ENCODE measurements around the gene FDPS. TPM values are rescaled to one million over a fixed set of nuclear protein-coding genes. Genes with fewer than 3 reads are reported as not detected.

Gene FDPS
- 73.1 TPM for total RNA-seq
- polyA plus RNA-seq: 92.6 TPM

DNA sequence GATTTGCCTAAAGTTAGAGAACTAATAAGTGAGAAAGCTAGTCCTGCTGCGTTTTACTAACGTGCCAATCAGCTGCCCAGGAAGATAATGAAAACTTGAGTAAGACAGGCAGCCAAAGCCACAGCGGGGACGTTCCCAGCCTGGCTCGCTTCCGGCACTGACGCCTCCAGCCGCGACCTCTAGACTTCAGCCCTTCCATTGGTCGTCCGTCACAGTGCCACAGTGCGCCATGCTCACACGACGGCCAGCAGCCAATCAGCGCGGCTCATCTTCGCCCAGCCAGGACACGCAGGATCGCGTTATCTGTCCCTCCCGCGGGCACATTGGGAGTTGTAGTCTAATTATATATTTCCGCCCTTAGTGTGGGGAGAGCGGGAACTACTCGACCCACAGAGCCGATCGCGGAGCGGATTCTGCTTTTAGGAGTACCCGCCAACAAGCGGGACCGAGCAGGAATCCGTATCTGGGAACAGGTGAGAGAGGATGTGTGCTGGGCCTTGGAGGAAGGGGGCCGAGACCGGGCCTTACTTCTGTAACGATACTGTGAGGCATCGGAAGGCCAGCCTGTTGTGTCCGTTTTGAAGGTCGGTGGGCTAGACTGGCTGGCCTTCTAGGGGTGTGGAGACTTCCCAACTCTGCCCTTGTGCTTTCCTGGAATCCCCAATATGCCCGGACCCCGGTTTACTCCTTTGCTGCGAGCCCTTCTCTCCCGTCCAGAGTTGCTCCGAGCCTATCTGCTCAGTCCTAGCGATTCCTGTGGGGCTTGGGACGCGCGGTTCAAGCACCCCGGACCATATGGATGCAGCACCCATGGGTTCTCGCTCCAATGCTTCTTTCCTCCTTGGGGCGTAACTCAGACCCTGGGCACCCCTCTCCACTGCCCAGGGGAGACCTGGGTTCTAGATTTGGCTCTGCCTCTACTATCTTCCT is at the start of gene FDPS:
Gene FDPS (plus strand): TSS at position 374 of the 930 bp plus-strand sequence. CDS start 924 bp downstream, outside the sequence.
- H3K4me1 ChIP-seq (ENCODE audit: insufficient read depth): peaks cover 3% of the 10 kb centered on the region
- DNase-seq (ENCODE audit: extremely low spot score): peak; percentile 98
- H3K4me3 ChIP-seq (ENCODE audit: low read depth, low read length): peak within 1 kb of the TSS; percentile 70
- H3K27ac ChIP-seq (ENCODE audit: low read depth): peak within 1 kb of the TSS; percentile 68
- WGBS: under 1% methylated on average over 51 of the region's 51 CpGs
- no peaks in the 10 kb centered on the region for H3K36me3 ChIP-seq (ENCODE audit: insufficient read depth)

DNA sequence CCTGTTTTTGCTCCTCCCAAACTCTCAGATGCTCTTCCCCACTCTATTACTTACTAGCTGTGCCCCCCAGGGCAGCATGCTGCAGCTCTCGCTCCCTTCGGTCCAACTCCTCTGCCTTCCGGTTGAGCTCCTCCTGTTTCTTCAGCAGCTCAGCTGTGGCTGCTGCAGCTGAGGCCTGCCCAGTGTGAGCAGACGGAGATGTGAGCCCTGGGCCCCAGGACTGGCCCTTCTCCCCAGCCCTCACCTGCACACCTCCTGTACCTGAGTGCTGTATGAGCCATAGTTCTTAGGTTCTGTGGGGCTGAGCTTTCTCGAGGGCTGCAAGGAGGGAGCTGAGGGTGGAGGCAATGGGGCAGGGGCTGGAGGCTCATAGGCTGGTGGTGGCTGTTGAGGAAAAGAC is 48.4 kb upstream of the FDPS start:
- no peak for DNase-seq (ENCODE audit: extremely low spot score)
- 90% methylated on average over 5 of the region's 5 CpGs for WGBS
- no peak overlapping the region for H3K27ac ChIP-seq (ENCODE audit: low read depth)
- peaks cover 4% of the 10 kb centered on the region for H3K36me3 ChIP-seq (ENCODE audit: insufficient read depth)
- no peak overlapping the region for H3K4me3 ChIP-seq (ENCODE audit: low read depth, low read length)
- no peaks in the 10 kb centered on the region for H3K4me1 ChIP-seq (ENCODE audit: insufficient read depth)

DNA sequence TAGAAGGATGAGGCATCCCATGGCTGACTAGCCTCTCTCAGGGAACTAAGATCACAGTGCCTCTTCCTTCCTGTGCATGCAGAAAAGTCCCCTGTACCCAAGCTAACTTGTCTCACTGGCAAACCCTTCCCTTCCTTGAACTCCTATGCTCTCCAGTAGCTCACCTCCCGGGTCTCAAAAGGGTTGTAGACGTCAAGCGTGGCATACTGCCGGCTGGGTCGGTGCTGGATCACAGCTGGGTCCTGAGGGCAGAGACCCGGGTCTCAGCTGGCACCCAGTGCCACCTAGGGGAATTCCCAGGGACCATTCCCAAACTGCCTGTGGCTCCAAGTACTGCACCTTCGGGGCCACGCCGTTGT is 47.2 kb upstream of the FDPS start:
- H3K4me1 ChIP-seq (ENCODE audit: insufficient read depth): no peaks in the 10 kb centered on the region
- peak overlapping the region; percentile 60 for H3K27ac ChIP-seq (ENCODE audit: low read depth)
- peaks cover 4% of the 10 kb centered on the region for H3K36me3 ChIP-seq (ENCODE audit: insufficient read depth)
- no peak for DNase-seq (ENCODE audit: extremely low spot score)
- peak overlapping the region; percentile 61 for H3K4me3 ChIP-seq (ENCODE audit: low read depth, low read length)
- WGBS: 0% methylated on average over 9 of the region's 9 CpGs

DNA sequence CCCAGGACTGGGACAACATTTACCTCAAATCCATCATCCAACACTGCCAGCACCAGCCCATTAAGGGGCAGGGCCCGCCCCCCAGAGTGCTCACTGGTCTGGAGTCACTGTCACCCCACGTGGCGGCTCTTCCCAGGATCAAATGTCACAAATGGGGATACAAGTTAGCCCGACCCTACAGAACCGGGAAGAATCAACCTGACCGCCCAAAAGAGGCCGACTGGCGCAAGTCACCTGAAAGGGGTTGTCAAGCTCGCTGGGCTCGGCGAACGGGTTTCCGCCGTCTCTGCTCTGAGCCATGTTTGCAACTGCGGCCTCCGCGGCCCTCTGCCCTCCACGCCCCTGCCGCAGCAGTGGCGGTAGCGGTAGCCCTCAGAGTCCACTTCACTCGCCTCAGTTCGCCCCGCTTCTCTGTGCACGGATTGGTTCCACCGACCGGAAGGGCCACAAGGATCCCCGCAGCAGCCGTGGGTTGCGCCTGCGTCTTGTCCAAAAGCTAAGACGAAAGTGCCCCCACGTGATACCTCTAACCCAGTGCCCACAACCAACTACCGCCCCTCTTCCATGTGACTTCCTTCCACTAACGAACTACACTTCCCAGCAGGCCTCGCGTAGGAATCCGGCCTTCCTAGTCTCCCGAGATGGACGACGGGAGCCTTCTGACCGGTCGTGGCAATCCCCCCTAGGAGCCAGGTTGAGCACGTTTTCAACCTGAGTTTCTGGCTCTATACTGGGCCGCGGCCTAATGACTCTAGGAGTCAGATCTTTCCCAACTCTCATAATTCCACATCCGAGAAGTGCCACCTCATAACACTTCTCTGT is 46.6 kb upstream of the FDPS start, which contains the start of gene SCAMP3:
Gene SCAMP3 (minus strand): TSS at position 509 of the 822 bp plus-strand sequence. CDS start 209 bp downstream, at position 300.
- H3K4me3 ChIP-seq (ENCODE audit: low read depth, low read length): peak within 1 kb of the TSS; percentile 61
- peaks cover 7% of the 10 kb centered on the region for H3K36me3 ChIP-seq (ENCODE audit: insufficient read depth)
- H3K4me1 ChIP-seq (ENCODE audit: insufficient read depth): no peaks in the 10 kb centered on the region
- WGBS: under 1% methylated on average over 47 of the region's 47 CpGs
- H3K27ac ChIP-seq (ENCODE audit: low read depth): peak within 1 kb of the TSS; percentile 60
- peak; percentile 98 for DNase-seq (ENCODE audit: extremely low spot score)

DNA sequence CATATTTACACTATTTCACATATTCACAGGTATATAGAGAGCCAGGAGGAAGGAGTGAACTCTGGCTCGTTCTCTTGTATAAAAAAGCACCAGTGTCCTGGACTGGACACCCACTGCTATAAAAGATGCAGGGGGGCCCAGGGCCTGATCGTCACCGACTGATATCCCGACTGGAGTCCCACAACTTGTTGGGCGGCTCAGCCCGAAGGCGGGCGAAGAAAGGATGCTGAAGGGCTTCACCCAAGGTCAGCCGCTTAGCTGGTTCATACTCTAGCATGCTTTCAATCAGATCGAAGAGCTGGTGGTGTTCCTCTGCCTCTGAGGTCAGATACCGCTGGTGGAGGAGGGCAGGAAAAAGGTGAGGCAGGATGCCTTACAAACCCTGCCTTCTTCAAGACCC is 45.6 kb upstream of the FDPS start:
- WGBS: 87% methylated on average over 11 of the region's 11 CpGs
- H3K27ac ChIP-seq (ENCODE audit: low read depth): no peak overlapping the region

DNA sequence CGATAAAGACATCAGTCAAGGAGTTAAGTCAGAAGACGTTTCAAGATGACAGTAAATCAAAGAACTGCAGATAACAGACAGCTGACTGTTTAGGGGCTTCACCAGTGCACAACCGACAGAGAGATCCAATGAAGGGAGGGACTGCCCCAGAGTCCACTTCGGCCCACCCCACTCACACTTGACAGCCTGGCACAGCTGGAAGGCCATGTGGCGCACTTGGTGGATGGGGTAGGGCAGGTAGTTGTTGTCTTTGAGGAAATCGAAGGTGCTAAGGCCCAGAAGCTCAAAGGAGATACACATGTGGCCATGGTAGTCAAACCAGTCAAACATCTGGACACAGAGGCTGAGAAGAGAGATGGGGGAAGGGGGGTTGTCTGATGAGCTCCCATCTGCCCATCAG is 42.1 kb upstream of the FDPS start:
- Histone ChIP-seq H3K4me3 (ENCODE audit: low read depth, low read length) (no peak overlapping the region), H3K27ac (ENCODE audit: low read depth) (no peak overlapping the region), H3K4me1 (ENCODE audit: insufficient read depth) (no peaks in the 10 kb centered on the region), H3K36me3 (ENCODE audit: insufficient read depth) (peaks cover 4% of the 10 kb centered on the region)
- WGBS: 79% methylated on average over 6 of the region's 6 CpGs
- no peak for DNase-seq (ENCODE audit: extremely low spot score)

More for the DNA sequence above, 45.6 kb upstream of the FDPS start:
- DNase-seq (ENCODE audit: extremely low spot score): no peak
- no peaks in the 10 kb centered on the region for H3K4me1 ChIP-seq (ENCODE audit: insufficient read depth)
- H3K4me3 ChIP-seq (ENCODE audit: low read depth, low read length): no peak overlapping the region
- peaks cover 4% of the 10 kb centered on the region for H3K36me3 ChIP-seq (ENCODE audit: insufficient read depth)

DNA sequence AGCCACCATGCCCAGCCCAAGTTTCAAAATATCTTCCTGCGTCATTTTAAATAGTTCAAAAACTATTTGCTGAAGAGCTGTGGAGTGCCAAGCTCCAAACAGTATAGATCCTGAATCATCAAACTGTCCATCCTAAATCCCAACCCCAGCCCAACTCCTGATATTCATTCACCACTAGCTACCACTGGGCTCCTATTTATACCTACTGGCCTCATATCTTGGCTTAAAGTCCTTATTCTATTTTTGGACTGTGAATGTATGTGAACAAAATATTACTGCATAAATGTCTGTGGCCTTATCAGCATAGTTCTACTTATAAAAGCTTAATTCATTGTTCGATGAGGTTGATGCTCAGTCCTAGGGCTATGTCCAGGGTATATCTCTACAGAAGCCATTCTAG is 41.3 kb upstream of the FDPS start:
- WGBS: 76% methylated on average over 2 of the region's 2 CpGs
- DNase-seq (ENCODE audit: extremely low spot score): no peak
- H3K36me3 ChIP-seq (ENCODE audit: insufficient read depth): peaks cover 4% of the 10 kb centered on the region
- H3K27ac ChIP-seq (ENCODE audit: low read depth): no peak overlapping the region
- no peaks in the 10 kb centered on the region for H3K4me1 ChIP-seq (ENCODE audit: insufficient read depth)
- H3K4me3 ChIP-seq (ENCODE audit: low read depth, low read length): no peak overlapping the region

DNA sequence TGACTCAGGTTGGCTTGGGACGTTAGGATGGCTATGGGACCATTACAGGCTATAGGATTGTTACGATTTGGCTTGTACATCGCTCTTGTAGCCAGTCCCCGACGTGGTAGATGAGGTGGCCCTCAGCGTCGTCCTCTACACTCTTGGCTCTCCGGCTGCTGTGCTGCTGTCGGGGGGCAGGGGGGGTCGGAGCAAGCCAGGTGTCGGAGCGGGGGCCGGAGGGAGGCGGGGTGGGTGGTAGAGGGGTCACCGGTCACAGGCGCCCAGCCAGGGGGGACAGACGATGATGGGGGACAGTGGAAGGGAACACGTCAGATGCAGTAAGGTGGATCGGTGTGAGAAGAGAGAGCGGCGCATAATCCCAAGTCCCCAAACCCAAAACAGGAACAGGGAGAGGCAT is 40.0 kb upstream of the FDPS start:
- Histone ChIP-seq H3K36me3 (ENCODE audit: insufficient read depth) (peaks cover 4% of the 10 kb centered on the region), H3K4me1 (ENCODE audit: insufficient read depth) (no peaks in the 10 kb centered on the region), H3K27ac (ENCODE audit: low read depth) (no peak overlapping the region), H3K4me3 (ENCODE audit: low read depth, low read length) (no peak overlapping the region)
- 91% methylated on average over 21 of the region's 21 CpGs for WGBS
- DNase-seq (ENCODE audit: extremely low spot score): no peak

DNA sequence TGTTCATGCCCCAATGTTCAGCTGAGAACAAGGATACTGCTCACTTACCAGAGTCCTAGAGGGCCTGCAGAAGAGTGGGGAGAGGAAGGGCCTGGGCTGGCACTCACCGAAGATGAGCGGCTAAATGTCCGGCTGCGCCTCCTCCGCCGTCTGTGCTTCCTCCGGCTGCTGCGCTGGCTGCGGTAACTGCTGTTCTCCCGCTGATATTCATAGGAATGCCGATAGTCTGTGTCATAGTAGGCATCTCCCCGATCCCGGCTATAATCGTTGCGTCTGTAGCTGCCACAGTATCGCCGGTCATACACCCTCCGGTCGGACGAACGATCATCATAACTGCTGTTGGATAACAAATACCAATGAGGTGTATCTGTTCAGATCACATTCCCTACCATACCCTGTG is 39.3 kb upstream of the FDPS start:
- Histone ChIP-seq H3K27ac (ENCODE audit: low read depth) (no peak overlapping the region), H3K4me3 (ENCODE audit: low read depth, low read length) (no peak overlapping the region), H3K4me1 (ENCODE audit: insufficient read depth) (no peaks in the 10 kb centered on the region), H3K36me3 (ENCODE audit: insufficient read depth) (peaks cover 3% of the 10 kb centered on the region)
- WGBS: 92% methylated on average over 21 of the region's 21 CpGs
- DNase-seq (ENCODE audit: extremely low spot score): no peak

DNA sequence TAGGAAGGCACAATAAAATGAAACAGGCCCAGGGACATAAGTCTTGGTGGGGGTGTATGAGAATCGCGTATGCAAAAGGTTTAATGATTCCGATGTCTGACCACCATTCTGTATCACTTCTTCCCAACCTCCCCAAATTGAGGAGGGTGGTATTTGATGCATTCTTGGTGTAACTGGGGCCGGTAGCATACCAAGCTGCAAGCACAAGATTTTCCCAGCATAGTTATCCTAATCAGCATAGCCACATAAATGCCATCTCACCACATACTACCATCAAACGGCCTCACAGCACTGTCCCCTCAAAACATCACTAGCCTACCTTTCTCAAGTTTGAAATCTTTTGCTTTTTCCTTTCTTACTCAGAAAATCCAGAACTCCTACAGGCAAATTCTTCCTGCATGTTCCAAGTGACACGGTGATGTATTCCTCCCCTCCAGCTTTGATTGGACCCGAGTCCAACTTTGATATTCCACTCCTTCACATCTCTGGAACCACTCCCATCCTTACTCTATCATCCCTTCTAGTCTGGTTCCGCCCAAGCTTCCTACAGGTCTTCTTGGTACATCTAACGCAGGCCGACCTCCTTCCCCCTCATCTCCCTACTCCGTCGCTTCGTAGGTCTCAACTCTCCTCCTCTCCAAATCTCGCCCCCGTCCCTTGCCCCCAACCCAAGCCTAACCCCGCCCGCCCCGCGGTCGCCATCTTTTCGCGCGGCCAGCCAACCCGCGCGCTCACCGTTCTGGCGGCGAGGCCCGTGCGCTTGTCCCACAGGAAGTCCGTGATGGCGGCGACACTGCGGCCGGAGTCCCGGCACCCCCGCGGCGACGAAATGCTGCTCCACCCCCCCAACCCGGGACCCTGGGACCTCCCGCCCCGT is 36.0 kb upstream of the FDPS start:
- Histone ChIP-seq H3K36me3 (ENCODE audit: insufficient read depth) (no peaks in the 10 kb centered on the region), H3K27ac (ENCODE audit: low read depth) (peak overlapping the region; percentile 93), H3K4me3 (ENCODE audit: low read depth, low read length) (peak overlapping the region; percentile 72), H3K4me1 (ENCODE audit: insufficient read depth) (peaks cover 2% of the 10 kb centered on the region)
- no peak for DNase-seq (ENCODE audit: extremely low spot score)
- 4% methylated on average over 44 of the region's 44 CpGs for WGBS

DNA sequence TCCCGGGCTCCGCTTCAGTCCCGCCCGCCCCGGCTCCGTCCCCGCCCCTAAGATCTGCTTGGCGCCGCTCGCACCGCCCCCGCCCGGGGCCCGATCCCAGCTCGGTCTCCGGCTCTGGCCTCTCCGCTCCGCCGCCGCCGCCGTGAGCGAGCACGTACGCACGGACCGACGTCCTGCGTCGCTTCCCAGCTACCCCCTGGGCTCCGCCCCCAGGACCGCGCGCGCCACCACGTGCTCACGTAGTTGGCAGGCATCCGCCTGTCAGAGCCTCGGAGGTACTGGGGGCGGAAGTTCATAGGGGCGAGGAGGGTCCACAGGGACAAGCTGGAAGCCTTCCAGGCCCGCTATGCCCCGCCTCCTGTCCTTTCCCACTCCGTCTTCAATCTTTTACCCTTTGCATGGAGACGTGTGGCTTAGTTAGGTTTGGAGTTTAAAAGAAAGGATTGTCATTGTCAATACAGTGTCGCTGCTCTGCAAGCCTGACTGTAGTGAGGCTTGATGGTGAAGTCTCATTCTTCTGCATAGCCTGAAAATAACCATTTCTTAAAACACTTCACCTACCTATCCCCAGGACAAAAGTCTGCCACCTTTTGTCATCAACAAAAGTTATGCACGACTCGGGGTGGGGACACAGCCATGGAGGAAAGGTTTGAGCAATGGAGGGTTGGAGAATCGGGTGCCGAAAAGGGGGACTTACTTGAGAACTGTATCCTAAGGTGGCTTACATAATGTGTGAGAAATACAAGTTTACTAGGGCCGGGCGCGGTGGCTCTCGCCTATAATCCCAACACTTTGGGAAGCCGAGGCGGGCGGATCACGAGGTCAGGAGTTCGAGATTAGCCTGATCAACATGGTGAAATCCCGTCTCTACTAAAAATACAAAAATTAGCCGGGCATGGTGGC is 35.1 kb upstream of the FDPS start, which contains the start of gene CLK2:
Gene CLK2 (minus strand): TSS at position 162 of the 903 bp plus-strand sequence. CDS start 2,527 bp downstream, outside the sequence.
- 11% methylated on average over 61 of the region's 61 CpGs for WGBS
- H3K36me3 ChIP-seq (ENCODE audit: insufficient read depth): no peaks in the 10 kb centered on the region
- H3K4me3 ChIP-seq (ENCODE audit: low read depth, low read length): peak within 1 kb of the TSS; percentile 72
- peaks cover 2% of the 10 kb centered on the region for H3K4me1 ChIP-seq (ENCODE audit: insufficient read depth)
- H3K27ac ChIP-seq (ENCODE audit: low read depth): peak within 1 kb of the TSS; percentile 93
- peak; percentile 76 for DNase-seq (ENCODE audit: extremely low spot score)

Measured in urinary bladder (tissue), 4 donors.